GM19035 (cell line): ENCODE data around the gene RALGPS2.

Experiments used
- ATAC-seq: cut with Tn5 transposase; IDR thresholded peaks from one replicate; pipeline ENCODE4 v1.9.1; 2021; ENCODE audit not compliant: unreplicated experiment

The RALGPS2 gene

DNA sequence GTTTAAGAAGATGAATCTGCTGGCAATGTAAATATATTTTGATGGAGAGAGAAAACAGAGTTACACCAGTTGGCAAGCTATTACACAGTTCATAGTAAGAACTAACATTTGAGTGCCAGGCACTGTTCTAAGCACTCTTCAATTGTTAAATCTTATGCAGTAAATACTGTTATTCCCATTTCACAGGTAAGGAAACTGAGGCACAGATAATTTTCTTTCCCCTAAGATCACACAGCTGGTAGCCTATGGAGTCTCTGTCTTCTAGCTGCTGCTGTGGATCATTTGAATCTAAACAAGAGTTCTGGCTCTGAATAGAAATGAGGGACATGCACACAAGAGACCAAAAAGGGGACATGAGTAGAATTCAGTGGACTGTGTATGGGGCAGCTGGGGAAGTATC lies 137.8 kb downstream of the RALGPS2 start:
- ATAC-seq, result no peak

DNA sequence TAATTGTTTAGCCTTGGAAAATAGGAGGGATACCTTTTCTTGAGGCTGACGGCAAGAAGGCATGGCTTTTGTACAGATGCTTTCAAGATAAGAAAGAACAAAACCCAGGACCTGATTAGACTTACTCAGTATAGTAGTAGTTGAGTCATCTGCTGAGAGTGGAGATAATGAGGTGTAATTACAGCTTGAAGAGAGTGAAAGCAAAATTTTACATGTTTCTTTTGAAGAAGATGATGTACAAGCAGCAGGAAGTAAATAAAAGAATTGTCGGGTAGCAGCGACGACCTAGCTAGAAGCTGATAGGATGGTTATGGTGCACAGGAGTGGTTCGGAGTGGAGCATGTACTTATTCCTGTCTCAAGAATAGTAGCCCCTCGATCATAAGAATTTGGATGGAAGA lies 139.3 kb downstream of the RALGPS2 start:
- ATAC-seq, result no peak

GRCh38 chr1:178867670-178868069 lies 142.6 kb downstream of the RALGPS2 start:
- no peak for ATAC-seq

DNA sequence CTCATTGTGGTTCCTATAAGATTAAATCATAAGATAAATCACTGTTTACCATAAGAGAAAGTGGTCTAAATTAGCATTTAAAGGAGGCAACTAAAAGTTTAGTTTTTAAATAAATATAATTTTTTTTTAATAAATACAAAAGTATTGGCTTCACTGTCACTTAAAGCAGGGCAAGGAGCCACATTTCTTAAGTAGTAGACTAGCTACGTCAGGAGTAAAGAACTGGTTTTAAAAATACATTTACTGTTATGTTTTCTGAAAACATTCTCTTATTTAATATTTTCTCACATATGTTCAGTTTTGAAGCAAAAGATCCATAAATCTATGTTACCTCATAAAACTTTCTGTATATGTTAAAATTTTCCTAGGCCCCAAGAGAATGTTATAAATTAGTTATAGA lies 143.7 kb downstream of the RALGPS2 start:
- no peak for ATAC-seq

DNA sequence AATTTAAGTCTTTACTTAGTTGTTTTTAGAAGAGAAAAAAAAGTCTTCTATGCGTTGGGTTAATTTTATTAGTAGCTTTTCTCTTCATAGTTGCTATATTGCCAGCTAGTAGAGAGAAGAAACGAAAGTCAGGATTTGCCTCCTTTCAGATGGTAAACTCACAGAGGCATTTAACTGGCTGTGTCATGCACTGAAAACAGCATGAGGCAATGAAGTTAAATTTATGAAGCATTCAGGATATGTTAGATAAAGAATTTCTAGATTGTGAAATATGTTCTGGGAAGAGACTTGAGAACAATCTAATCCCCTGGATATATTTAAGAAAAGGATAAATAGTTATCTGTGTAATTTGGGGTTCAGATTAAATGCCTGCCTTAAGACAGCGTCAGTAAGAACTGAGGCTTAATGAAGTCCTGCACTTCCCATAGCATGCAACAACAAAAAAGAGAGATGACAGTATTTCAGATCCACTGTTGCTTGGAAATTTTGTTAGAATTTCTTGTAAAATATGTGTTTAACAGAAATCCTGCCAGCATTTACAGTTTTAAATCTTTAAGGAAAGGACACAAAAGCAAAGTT lies 144.2 kb downstream of the RALGPS2 start:
- ATAC-seq, result no peak

DNA sequence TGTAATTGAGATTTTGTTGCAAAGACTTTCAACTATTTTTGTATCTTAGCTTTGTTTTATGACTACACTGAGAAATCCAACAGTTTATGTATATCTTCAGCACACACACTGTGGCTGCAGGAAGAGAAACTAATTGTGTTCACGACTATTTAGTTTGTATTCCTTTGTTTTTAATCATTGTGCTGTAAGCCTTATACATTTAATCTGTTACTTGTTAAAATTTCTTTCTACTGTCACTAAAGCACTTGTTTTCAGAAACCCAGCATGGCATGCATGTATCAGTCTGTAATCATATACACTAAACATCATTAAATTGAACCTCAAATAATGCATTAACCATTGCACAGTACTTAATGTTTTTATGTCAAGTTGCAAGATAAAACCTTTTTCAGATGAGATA lies 145.2 kb downstream of the RALGPS2 start:
- no peak for ATAC-seq

- no peak for ATAC-seq
Observed at GRCh38 chr1:178870944-178871343, 145.9 kb downstream of the RALGPS2 start, which contains the start of gene ANGPTL1. TSS of gene ANGPTL1 (minus strand) at chr1:178871077. CDS start at chr1:178865776, 5,301 bp downstream.

DNA sequence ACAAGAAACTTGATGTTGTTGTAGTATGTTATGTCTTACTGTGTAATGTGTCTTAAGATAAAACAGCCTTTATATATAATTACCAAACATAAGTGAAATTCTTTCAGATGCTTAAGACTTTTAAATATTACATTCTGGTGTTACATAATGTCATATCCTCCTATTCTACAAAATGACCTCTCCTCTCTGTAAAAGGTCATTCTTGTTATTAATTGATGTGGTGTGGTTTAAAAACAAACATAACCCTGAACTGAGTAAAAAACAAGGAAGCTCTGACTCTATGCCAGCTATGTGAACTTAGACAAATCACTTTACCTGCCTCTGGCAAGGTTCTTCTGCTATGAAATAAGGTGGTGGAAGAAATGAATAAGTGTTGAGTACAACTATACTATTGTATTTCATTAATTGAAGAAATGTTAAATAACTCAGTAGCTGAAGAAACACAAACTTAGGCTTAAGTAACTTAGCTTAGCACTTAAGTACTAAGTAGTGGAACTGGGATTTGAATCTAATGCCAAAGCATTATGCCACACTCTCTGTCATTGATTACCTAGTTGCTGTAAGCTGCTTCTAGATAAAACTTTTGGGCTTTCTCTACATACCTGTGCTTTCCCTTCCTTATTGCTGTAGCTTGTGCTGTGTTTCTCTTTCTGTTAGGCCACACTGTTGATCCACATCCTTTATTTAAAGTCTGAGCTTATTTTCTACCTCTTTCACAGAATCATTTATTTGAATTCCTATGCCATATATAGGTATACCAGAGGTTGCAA lies 146.7 kb downstream of the RALGPS2 start:
- ATAC-seq, result no peak

- ATAC-seq, result no peak
Observed at GRCh38 chr1:178874966-178875365, 149.9 kb downstream of the RALGPS2 start.

GRCh38 chr1:178875936-178876335 lies 150.9 kb downstream of the RALGPS2 start:
- no peak for ATAC-seq

DNA sequence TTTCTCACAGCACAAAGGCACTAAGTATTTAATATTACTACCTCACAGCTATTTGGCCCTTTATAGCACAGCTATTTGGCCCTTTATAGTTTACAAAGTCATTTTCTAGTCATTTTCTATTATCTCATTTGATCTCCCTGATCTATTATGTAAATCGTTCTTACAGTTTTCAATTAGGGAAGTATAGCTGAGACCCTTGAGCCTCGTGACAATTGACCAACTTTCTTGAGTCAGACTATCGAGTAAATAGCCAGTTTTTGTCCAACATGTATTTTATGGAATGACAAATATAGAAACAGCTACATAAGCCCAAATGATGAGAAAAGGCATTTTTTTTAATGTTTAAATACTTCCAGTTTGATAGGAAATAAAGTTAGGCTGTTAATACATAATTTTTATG lies 152.9 kb downstream of the RALGPS2 start:
- no peak for ATAC-seq

- no peak for ATAC-seq
Observed at GRCh38 chr1:178881950-178882349, 156.9 kb downstream of the RALGPS2 start.

DNA sequence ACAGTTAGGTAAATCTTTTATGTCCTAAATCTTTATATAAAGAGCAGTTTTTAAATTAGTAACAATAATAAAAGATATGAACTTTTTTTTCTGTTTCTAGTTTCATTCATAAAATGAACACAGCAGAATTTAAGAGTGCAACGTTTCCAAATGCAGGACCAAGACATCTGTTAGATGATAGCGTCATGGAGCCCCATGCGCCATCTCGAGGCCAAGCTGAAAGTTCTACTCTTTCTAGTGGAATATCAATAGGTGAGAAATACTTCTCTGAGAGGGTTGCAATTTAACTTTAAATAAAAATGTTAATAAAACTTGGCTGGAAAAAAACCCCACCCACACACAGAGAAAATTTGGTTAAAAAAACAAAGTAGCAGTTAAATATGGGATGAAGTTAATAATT lies 160.8 kb downstream of the RALGPS2 start:
- no peak for ATAC-seq

GRCh38 chr1:178886551-178886950 lies 161.5 kb downstream of the RALGPS2 start:
- no peak for ATAC-seq

DNA sequence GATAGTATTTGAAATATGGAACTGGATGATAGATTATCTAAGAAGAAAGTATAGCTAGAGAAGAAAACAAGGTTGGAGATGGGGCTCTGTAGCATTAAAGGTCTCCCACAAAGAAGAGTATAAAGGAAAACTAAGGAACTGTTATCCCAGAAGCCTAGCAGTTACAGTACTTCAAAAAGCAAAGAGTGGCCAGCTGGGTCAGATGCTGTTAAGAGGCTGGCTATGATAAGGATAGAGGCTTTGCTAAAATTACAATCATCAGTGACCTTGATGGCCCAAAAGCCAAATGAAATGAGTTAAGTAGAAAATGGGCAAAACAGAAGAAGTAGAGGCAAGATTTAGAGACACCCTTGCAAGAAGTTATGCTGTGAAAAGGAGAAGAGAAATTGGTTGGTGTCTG lies 170.9 kb downstream of the RALGPS2 start:
- ATAC-seq, result no peak

DNA sequence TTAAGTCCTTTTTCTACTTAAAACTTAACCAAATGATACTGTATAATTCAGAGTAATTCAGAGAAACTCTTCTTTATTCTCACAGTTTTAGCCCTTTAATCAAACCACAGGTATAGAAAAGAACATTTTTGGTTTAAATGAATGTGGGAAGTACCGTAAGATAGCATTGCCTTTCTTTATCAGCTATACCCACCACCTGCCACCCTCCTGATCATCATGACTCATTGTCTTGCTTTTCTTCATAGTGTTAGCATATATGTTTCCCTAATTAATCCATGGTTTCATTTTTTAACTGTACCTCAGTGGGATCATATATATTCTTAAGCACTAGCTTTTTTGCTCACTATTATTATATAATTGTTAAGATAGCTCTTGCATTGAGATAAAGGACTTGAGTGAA lies 173.4 kb downstream of the RALGPS2 start:
- no peak for ATAC-seq

DNA sequence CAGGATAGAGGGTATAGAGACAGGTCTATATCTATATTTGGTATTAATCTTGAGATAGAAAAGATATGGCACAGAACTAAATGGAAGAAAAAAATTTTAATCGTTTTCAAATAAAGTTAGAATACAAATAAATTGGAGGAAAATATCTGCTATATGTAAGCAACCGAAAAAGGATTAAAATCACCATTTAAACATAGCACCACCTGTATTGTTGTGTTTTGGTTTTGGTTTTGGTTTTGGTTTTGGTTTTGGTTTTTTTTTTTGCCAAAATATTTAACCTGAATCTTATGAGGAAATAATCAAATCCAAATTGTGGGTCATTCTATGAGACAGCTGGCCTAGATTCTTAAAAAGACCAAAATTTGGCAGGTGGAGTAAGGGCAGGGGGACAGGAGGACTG lies 174.4 kb downstream of the RALGPS2 start:
- ATAC-seq, result no peak

DNA sequence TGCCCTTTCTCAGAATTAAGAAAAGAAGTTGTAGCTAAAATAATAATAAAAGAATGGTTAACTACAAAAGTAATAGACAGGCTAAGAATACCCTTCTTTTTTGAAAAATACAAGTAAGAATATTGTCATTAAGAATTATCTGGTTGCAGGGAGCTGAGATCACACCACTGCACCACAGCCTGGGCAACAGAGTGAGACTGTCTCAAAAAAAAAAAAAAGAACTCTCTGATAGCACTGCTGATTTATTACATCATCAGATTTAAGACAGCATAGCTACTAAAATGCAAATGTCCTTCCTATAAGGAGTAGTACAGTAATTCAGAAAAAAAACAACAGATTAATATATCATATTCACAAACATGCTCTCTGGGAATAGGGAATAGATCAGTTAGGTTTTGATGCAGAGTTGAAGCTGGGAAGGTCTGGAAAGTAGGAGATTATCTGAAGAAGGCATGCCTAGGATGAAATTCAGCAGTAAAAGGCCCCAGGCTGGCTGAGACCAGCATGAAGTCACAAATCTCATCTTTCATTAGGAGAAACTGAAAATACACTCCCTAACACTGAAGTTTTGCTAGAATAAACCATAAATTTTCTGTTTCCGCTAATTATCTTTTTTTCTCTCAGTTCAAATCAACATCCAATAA lies 176.6 kb downstream of the RALGPS2 start:
- no peak for ATAC-seq

- ATAC-seq, result no peak
Observed at GRCh38 chr1:178908358-178908757, 183.3 kb downstream of the RALGPS2 start.

- ATAC-seq, result no peak
Observed at GRCh38 chr1:178910023-178910422, 185.0 kb downstream of the RALGPS2 start.

DNA sequence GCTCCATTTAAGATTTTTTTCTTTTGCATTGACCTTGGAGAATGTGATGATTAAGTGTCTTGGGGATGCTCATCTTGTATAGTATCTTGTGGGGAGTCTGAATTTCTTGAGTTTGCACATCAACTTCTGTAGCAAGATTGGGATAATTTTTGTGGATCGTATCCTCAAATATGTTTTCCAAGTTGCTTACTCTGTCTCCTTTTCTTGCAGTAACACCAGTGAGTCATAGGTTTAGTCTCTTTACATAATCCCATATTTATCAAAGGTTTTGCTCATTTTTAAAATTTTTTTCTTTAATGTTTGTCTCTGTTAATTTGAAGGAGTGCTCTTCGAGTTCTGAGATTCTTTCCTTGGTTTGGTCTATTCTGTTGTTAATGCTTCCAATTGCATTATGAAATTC lies 187.6 kb downstream of the RALGPS2 start:
- no peak for ATAC-seq

DNA sequence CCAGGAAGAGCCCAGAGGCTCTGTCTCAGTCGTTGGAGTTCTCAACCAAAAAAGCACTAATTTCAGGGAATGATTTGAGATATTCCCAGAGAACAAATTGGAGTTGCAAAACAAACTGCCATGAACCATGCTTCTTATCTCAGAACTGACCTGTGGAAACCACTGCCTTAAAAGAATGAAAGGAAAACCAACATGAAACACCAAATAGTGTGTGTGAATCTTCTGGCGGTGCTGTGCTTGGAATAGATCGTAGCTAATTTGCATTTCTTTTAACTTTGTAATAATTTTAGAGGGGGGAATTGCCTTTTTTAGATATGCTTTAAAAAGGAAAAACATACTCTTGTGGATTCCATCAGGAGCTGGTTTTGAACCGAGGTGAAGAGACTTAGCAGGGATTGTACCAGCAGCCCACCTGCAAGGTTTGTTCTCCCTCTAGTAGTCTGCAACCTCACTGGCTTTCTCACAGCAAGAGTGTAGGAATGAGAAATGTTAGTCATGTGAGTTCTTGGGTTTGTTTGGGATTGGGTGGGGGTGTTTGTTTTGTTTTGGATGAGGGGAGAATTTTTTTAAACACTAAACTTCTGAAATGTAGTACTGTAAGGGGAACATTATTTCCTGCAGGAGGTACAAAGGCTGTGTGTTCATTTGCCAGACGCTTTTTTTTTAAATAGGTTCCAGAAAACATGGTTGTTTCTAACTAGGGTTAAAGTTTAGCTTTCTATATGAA lies 191.6 kb downstream of the RALGPS2 start:
- no peak for ATAC-seq
